Neural progenitor cell (in vitro differentiated cells): ENCODE measurements around the gene XRN1. TPM values are rescaled to one million over a fixed set of nuclear protein-coding genes. Genes with fewer than 3 reads are reported as not detected.
A peak's percentile ranks its signal among the peaks of the same experiment; 100 is the strongest.

Source experiments
- DNase-seq: peaks from one replicate; pipeline ENCODE4 v3.0.0-alpha.2; 2016; ENCODE audit warnings: low spot score
- H2AFZ ChIP-seq: fragments of 200-600 bp; sonication (generic); replicated peaks from 2 replicates; pipeline ENCODE4 v1.6.1; 2016; ENCODE audit warnings: antibody characterized with exemption
- H3F3A ChIP-seq: fragments of 200-600 bp; sonication (generic); 2 replicates; pipeline ENCODE4 v1.6.1; 2016; ENCODE audit warnings: antibody characterized with exemption, low read depth
- H3K27ac ChIP-seq: fragments of 200-600 bp; sonication (generic); 2 replicates; pipeline ENCODE4 v1.5.1; 2016; ENCODE audit warnings: mild to moderate bottlenecking
- H3K27me3 ChIP-seq: fragments of 200-600 bp; sonication (generic); 2 replicates; pipeline ENCODE4 v1.6.1; 2016; ENCODE audit warnings: mild to moderate bottlenecking, moderate library complexity
- H3K36me3 ChIP-seq: fragments of 200-600 bp; sonication (generic); 2 replicates; pipeline ENCODE4 v1.5.1; 2016
- H3K4me1 ChIP-seq: fragments of 200-600 bp; sonication (generic); 2 replicates; pipeline ENCODE4 v1.6.1; 2016; ENCODE audit warnings: mixed run types
- H3K4me2 ChIP-seq: fragments of 200-600 bp; sonication (generic); 2 replicates; pipeline ENCODE4 v1.6.1; 2016
- H3K4me3 ChIP-seq: fragments of 200-600 bp; sonication (generic); 2 replicates; pipeline ENCODE4 v1.5.1; 2016
- H3K79me2 ChIP-seq: fragments of 200-600 bp; sonication (generic); 2 replicates; pipeline ENCODE4 v1.6.1; 2016; ENCODE audit warnings: low read depth
- H3K9ac ChIP-seq: fragments of 200-600 bp; sonication (generic); 2 replicates; pipeline ENCODE4 v1.6.1; 2016
- H3K9me3 ChIP-seq: fragments of 200-600 bp; sonication (generic); 2 replicates; pipeline ENCODE4 v1.5.1; 2016; ENCODE audit warnings: low read depth
- H4K20me1 ChIP-seq: fragments of 200-600 bp; sonication (generic); 2 replicates; pipeline ENCODE4 v1.6.1; 2016; ENCODE audit warnings: low read depth
- H3K27ac Mint-ChIP-seq: 3 replicates; pipeline ENCODE4 v1.8.0; 2021; ENCODE audit warnings: mixed read lengths
- H3K27me3 Mint-ChIP-seq: 2 replicates; pipeline ENCODE4 v1.8.0; 2022; ENCODE audit warnings: low read depth, mild to moderate bottlenecking, inconsistent platforms, moderate library complexity, mixed read lengths; ENCODE audit not compliant: insufficient read depth
- H3K36me3 Mint-ChIP-seq: 3 replicates; pipeline ENCODE4 v1.8.0; 2021; ENCODE audit warnings: mixed read lengths
- H3K4me1 Mint-ChIP-seq: 3 replicates; pipeline ENCODE4 v1.8.0; 2021; ENCODE audit warnings: mixed read lengths
- H3K4me3 Mint-ChIP-seq: 3 replicates; pipeline ENCODE4 v1.8.0; 2021; ENCODE audit warnings: mild to moderate bottlenecking, moderate library complexity, mixed read lengths
- H3K9me3 Mint-ChIP-seq: 3 replicates; pipeline ENCODE4 v1.8.0; 2020; ENCODE audit warnings: mixed read lengths
- EZH2 ChIP-seq: fragments of 200-600 bp; sonication (generic); IDR thresholded peaks from 2 replicates; pipeline ENCODE4 v1.6.1; 2017; ENCODE audit warnings: antibody characterized with exemption, mild to moderate bottlenecking, moderate library complexity
- EZH2phosphoT487 ChIP-seq: fragments of 200-600 bp; sonication (generic); IDR thresholded peaks from 2 replicates; pipeline ENCODE4 v1.6.1; 2017; ENCODE audit warnings: antibody characterized with exemption
- total RNA-seq: library from RNA; depleted of rRNA; stranded (reverse); fragments of >200 nt; gene quantifications from 2 replicates; pipeline ENCODE4 v1.2.3, GENCODE V29; 2015; ENCODE audit warnings: low replicate concordance
- TF ChIP-seq, protein P1 (sequence below): fragments of 200-600 bp; sonication (generic); IDR thresholded peaks from 2 replicates; pipeline ENCODE4 v1.5.1; 2017; ENCODE audit warnings: antibody characterized with exemption, mild to moderate bottlenecking

The XRN1 gene
- total RNA-seq, 1 donor from 2014 or later: 40.1 TPM

DNA sequence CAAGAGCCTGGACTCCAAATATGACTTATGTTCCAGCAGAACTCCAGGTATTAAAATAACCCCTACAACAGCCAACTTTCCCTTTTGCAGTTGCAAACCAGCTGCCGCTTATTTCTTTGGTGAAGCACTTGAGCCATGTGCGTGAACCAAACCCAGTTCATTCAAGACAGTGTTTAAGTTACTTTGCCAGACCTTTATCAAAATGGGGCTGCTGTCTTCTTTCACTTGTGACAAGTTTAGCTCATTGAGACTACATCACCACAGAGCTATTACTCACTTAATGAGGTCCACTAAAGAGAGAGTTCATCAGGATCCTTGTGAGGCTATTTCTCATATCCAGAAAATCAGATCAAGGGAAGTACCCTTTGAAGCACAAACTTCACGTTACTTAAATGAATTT lies 2.4 kb upstream of the XRN1 start:
- no peak overlapping the region for H3K9ac ChIP-seq
- Mint-ChIP-seq H3K27me3 (no peaks in the 10 kb centered on the region), H3K9me3 (no peaks in the 10 kb centered on the region), H3K27ac (no peak overlapping the region), H3K36me3 (peaks cover 4% of the 10 kb centered on the region), H3K4me3 (no peak overlapping the region), H3K4me1 (peaks cover 21% of the 10 kb centered on the region)
- peaks cover 5% of the 10 kb centered on the region for H3F3A ChIP-seq
- no peak for DNase-seq
- no peaks in the 10 kb centered on the region for H4K20me1 ChIP-seq
- H3K36me3 ChIP-seq: no peaks in the 10 kb centered on the region
- H3K79me2 ChIP-seq: peaks cover 25% of the 10 kb centered on the region
- TF ChIP-seq, protein P1, sequence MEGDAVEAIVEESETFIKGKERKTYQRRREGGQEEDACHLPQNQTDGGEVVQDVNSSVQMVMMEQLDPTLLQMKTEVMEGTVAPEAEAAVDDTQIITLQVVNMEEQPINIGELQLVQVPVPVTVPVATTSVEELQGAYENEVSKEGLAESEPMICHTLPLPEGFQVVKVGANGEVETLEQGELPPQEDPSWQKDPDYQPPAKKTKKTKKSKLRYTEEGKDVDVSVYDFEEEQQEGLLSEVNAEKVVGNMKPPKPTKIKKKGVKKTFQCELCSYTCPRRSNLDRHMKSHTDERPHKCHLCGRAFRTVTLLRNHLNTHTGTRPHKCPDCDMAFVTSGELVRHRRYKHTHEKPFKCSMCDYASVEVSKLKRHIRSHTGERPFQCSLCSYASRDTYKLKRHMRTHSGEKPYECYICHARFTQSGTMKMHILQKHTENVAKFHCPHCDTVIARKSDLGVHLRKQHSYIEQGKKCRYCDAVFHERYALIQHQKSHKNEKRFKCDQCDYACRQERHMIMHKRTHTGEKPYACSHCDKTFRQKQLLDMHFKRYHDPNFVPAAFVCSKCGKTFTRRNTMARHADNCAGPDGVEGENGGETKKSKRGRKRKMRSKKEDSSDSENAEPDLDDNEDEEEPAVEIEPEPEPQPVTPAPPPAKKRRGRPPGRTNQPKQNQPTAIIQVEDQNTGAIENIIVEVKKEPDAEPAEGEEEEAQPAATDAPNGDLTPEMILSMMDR: no peak
- no peak for TF ChIP-seq EZH2phosphoT487
- no peak overlapping the region for H3K4me2 ChIP-seq
- H3K27ac ChIP-seq: no peak overlapping the region
- H3K9me3 ChIP-seq: no peaks in the 10 kb centered on the region
- H3K4me3 ChIP-seq: no peak overlapping the region
- peaks cover 17% of the 10 kb centered on the region for H3K4me1 ChIP-seq
- no peaks in the 10 kb centered on the region for H3K27me3 ChIP-seq
- no peak overlapping the region for H2AFZ ChIP-seq

DNA sequence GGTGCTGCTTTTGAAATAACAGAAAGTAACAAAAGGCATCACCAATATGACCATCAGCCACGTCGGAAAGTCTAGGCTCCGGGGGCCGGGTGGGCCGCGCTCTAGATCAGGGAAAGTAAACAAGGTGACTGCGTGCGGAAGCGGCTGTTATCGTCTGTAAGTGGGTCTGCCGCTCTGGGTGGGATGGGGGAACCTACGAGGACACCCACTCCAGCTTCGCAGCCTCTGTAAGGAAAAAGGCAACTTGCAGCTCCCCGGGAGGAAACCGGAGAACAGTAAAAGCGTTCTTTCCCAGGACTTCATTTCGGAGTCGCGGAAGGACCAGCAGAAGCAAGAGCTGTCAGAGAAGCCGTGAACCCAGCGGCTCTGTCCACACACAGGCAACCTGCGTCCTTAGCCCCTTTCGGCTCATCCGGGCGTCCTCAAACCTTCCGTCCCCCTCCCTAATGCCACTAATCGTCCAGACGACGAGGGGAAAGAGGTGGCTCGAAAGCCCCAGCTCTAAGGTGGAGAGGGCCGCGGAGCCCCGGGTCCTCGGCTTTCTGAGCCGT lies 461 bp downstream of the XRN1 start:
- Histone ChIP-seq H3F3A (peaks cover 5% of the 10 kb centered on the region), H3K79me2 (peaks cover 54% of the 10 kb centered on the region), H3K4me1 (peaks cover 17% of the 10 kb centered on the region), H3K36me3 (no peaks in the 10 kb centered on the region), H2AFZ (peak overlapping the region; percentile 89), H4K20me1 (no peaks in the 10 kb centered on the region), H3K4me3 (peak overlapping the region; percentile 80), H3K4me2 (peak overlapping the region; percentile 87), H3K9me3 (no peaks in the 10 kb centered on the region), H3K27me3 (no peaks in the 10 kb centered on the region), H3K9ac (peak overlapping the region; percentile 98), H3K27ac (peak overlapping the region; percentile 89)
- Mint-ChIP-seq H3K27me3 (peaks cover 4% of the 10 kb centered on the region), H3K4me1 (peaks cover 21% of the 10 kb centered on the region), H3K27ac (peak overlapping the region; percentile 89), H3K9me3 (peaks cover 6% of the 10 kb centered on the region), H3K36me3 (peaks cover 14% of the 10 kb centered on the region), H3K4me3 (peak overlapping the region; percentile 98)
- TF ChIP-seq, protein P1: no peak
- TF ChIP-seq EZH2: no peak
- no peak for TF ChIP-seq EZH2phosphoT487
- DNase-seq: peak; percentile 60

DNA sequence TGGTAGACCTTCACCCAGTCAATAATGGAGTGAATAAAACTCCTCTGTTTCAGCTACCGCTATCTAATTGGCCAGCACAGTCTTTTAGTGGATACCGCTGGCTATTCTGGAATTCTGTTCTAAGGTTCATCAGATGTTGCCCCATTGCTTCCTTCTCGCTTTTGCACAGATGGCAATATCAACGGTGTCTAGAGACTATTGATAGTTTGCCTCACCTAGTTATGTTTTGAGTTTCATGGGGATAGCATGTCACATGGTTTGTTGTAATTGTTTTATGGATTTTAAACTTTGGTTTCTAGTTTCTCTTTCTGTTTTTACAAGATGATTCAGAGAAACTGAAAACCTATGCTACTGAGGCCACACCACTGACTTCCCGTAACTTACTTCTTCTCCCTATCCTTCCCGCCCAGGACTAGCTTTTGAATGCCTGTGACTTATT lies 2.0 kb downstream of the XRN1 start:
- H3K27ac ChIP-seq: no peak overlapping the region
- peaks cover 3% of the 10 kb centered on the region for H4K20me1 ChIP-seq
- peak overlapping the region; percentile 87 for H3K4me2 ChIP-seq
- H3K4me3 ChIP-seq: peak overlapping the region; percentile 80
- Mint-ChIP-seq H3K36me3 (peaks cover 14% of the 10 kb centered on the region), H3K27ac (no peak overlapping the region), H3K9me3 (peaks cover 6% of the 10 kb centered on the region), H3K4me3 (peak overlapping the region; percentile 98), H3K27me3 (peaks cover 4% of the 10 kb centered on the region), H3K4me1 (peaks cover 21% of the 10 kb centered on the region)
- DNase-seq: no peak
- no peak overlapping the region for H2AFZ ChIP-seq
- no peaks in the 10 kb centered on the region for H3K36me3 ChIP-seq
- no peaks in the 10 kb centered on the region for H3K27me3 ChIP-seq
- no peaks in the 10 kb centered on the region for H3K9me3 ChIP-seq
- TF ChIP-seq EZH2phosphoT487 (no peak), EZH2 (no peak)
- TF ChIP-seq, protein P1: no peak
- no peak overlapping the region for H3K9ac ChIP-seq
- peaks cover 5% of the 10 kb centered on the region for H3F3A ChIP-seq
- H3K79me2 ChIP-seq: peaks cover 68% of the 10 kb centered on the region
- H3K4me1 ChIP-seq: peaks cover 17% of the 10 kb centered on the region
